ENCODE results near the gene SIVA1. TPM values are rescaled to one million over a fixed set of nuclear protein-coding genes. Genes with fewer than 3 reads are reported as not detected.
"Not testable (repeated sequence)": the region's sequence is repeated elsewhere in the genome, so short reads cannot be mapped to it uniquely, and the experiment has no call there.

Gene SIVA1
- polyA plus RNA-seq, 3 donors: 102 to 193 (median 156) TPM

GRCh38 chr14:104726600-104727451 is 26.1 kb upstream of the SIVA1 start:
- peaks cover 3 to 23% (median 9%) of the 10 kb centered on the region in 3 donors for H3K27me3 Mint-ChIP-seq (ENCODE audit: low read depth in 3 of 3)
- peak overlapping the region in 1 of 7 donors; percentile 15 for H3K27ac Mint-ChIP-seq
- no peak overlapping the region for H3K4me3 Mint-ChIP-seq
- no peaks in the 10 kb centered on the region for H3K79me2 ChIP-seq (ENCODE audit: insufficient read depth, low read length)
- no peaks in the 10 kb centered on the region for H3K36me3 ChIP-seq (replicated peaks in 1 of 2; ENCODE audit: control insufficient read depth in 1 of 2, insufficient read depth in 2 of 2, low read length in 2 of 2)
- intact Hi-C loops (cut with micrococcal nuclease): no loop called here
- no peak overlapping the region for H3K4me3 ChIP-seq (replicated peaks in 1 of 3; ENCODE audit: low read depth in 2 of 3, low read length in 3 of 3)
- no peaks in the 10 kb centered on the region for H4K20me1 ChIP-seq (ENCODE audit: insufficient read depth, low read length)
- TF ChIP-seq, protein P1, sequence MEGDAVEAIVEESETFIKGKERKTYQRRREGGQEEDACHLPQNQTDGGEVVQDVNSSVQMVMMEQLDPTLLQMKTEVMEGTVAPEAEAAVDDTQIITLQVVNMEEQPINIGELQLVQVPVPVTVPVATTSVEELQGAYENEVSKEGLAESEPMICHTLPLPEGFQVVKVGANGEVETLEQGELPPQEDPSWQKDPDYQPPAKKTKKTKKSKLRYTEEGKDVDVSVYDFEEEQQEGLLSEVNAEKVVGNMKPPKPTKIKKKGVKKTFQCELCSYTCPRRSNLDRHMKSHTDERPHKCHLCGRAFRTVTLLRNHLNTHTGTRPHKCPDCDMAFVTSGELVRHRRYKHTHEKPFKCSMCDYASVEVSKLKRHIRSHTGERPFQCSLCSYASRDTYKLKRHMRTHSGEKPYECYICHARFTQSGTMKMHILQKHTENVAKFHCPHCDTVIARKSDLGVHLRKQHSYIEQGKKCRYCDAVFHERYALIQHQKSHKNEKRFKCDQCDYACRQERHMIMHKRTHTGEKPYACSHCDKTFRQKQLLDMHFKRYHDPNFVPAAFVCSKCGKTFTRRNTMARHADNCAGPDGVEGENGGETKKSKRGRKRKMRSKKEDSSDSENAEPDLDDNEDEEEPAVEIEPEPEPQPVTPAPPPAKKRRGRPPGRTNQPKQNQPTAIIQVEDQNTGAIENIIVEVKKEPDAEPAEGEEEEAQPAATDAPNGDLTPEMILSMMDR (IDR thresholded peaks at IDR 0.05): no peak
- H3K4me1 Mint-ChIP-seq: peaks cover 8% of the 10 kb centered on the region
- no peak overlapping the region for H3K9ac ChIP-seq (ENCODE audit: insufficient read depth, low read length, poor library complexity, severe bottlenecking)
- no peak overlapping the region for H3K27ac ChIP-seq (ENCODE audit: low read depth in 1 of 2, low read length in 2 of 2)
- no peak overlapping the region for H2AFZ ChIP-seq (ENCODE audit: insufficient read depth, low read depth, low read length, poor library complexity, severe bottlenecking)
- H3K4me2 ChIP-seq (replicated peaks; ENCODE audit: extremely low read depth, low read length, poor library complexity, severe bottlenecking): no peak overlapping the region
- H3K36me3 Mint-ChIP-seq: no peaks in the 10 kb centered on the region
- peaks cover 14 to 23% of the 10 kb centered on the region in 2 donors for H3K4me1 ChIP-seq (ENCODE audit: control insufficient read depth in 1 of 2, insufficient read depth in 2 of 2, low read length in 2 of 2)
- WGBS (ENCODE audit: insufficient coverage): 80% methylated on average over 20 of the region's 21 CpGs
- no peaks in the 10 kb centered on the region for H3K9me3 Mint-ChIP-seq
- DNase-seq: no peak
- H3K9me3 ChIP-seq (replicated peaks in 1 of 2; ENCODE audit: control insufficient read depth in 1 of 2, insufficient read depth in 1 of 2, low read length in 2 of 2): no peaks in the 10 kb centered on the region
- peaks cover 0 to 8% of the 10 kb centered on the region in 2 donors for H3K27me3 ChIP-seq (ENCODE audit: control insufficient read depth in 2 of 2, insufficient read depth in 2 of 2, low read length in 2 of 2)

DNA sequence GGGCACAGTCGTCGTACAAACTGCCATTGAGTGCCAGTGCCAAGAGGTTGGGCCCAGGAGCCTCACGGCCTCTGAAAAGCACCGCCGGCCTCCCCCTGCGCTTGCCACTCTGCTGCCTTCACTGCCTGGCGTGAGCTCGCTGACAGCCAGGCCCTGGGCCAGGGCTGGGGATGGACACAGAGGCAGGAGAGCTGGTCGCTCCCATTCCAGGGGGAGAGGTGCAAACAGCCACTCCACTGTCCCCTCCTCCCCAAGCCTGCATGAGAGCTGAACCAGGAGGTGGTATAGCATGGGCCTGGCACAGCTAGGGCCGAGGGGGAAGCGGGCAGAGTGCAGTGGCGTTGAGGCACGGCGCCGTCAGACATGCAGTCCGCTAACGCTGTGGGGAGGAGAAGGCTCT is 24.3 kb upstream of the SIVA1 start:
- Mint-ChIP-seq H3K9me3 (no peaks in the 10 kb centered on the region), H3K27ac (no peak overlapping the region), H3K36me3 (no peaks in the 10 kb centered on the region), H3K4me3 (no peak overlapping the region), H3K27me3 (ENCODE audit: low read depth in 3 of 3) (peaks cover 3 to 21% (median 9%) of the 10 kb centered on the region in 3 donors), H3K4me1 (peaks cover 6% of the 10 kb centered on the region)
- H3K36me3 ChIP-seq (replicated peaks in 1 of 2; ENCODE audit: control insufficient read depth in 1 of 2, insufficient read depth in 2 of 2, low read length in 2 of 2): no peaks in the 10 kb centered on the region
- no peak overlapping the region for H3K4me3 ChIP-seq (replicated peaks in 1 of 3; ENCODE audit: low read depth in 2 of 3, low read length in 3 of 3)
- no peak overlapping the region for H2AFZ ChIP-seq (ENCODE audit: insufficient read depth, low read depth, low read length, poor library complexity, severe bottlenecking)
- H3K9ac ChIP-seq (ENCODE audit: insufficient read depth, low read length, poor library complexity, severe bottlenecking): no peak overlapping the region
- H3K79me2 ChIP-seq (ENCODE audit: insufficient read depth, low read length): no peaks in the 10 kb centered on the region
- TF ChIP-seq, protein P1 (IDR thresholded peaks at IDR 0.05): no peak
- no peaks in the 10 kb centered on the region for H4K20me1 ChIP-seq (ENCODE audit: insufficient read depth, low read length)
- intact Hi-C loops (cut with micrococcal nuclease): no loop called here
- peaks cover 0 to 8% of the 10 kb centered on the region in 2 donors for H3K27me3 ChIP-seq (ENCODE audit: control insufficient read depth in 2 of 2, insufficient read depth in 2 of 2, low read length in 2 of 2)
- DNase-seq: no peak
- peaks cover 8 to 12% of the 10 kb centered on the region in 2 donors for H3K4me1 ChIP-seq (ENCODE audit: control insufficient read depth in 1 of 2, insufficient read depth in 2 of 2, low read length in 2 of 2)
- H3K4me2 ChIP-seq (replicated peaks; ENCODE audit: extremely low read depth, low read length, poor library complexity, severe bottlenecking): no peak overlapping the region
- no peak overlapping the region for H3K27ac ChIP-seq (ENCODE audit: low read depth in 1 of 2, low read length in 2 of 2)
- WGBS (ENCODE audit: insufficient coverage): 96% methylated on average over 17 of the region's 17 CpGs
- no peaks in the 10 kb centered on the region for H3K9me3 ChIP-seq (replicated peaks in 1 of 2; ENCODE audit: control insufficient read depth in 1 of 2, insufficient read depth in 1 of 2, low read length in 2 of 2)

GRCh38 chr14:104729176-104729834 is 23.6 kb upstream of the SIVA1 start:
- Mint-ChIP-seq H3K27me3 (ENCODE audit: low read depth in 3 of 3) (peaks cover 3 to 21% (median 9%) of the 10 kb centered on the region in 3 donors), H3K27ac (peak overlapping the region in 1 of 7 donors; percentile 0)
- H2AFZ ChIP-seq (ENCODE audit: insufficient read depth, low read depth, low read length, poor library complexity, severe bottlenecking); H3K27ac ChIP-seq (ENCODE audit: low read depth in 1 of 2, low read length in 2 of 2); H3K4me1 Mint-ChIP-seq; H3K79me2 ChIP-seq (ENCODE audit: insufficient read depth, low read length); H4K20me1 ChIP-seq (ENCODE audit: insufficient read depth, low read length); DNase-seq; H3K4me2 ChIP-seq (replicated peaks; ENCODE audit: extremely low read depth, low read length, poor library complexity, severe bottlenecking); intact Hi-C loops (cut with micrococcal nuclease); H3K4me3 Mint-ChIP-seq; H3K4me1 ChIP-seq (ENCODE audit: control insufficient read depth in 1 of 2, insufficient read depth in 2 of 2, low read length in 2 of 2); H3K36me3 Mint-ChIP-seq; H3K36me3 ChIP-seq (replicated peaks in 1 of 2; ENCODE audit: control insufficient read depth in 1 of 2, insufficient read depth in 2 of 2, low read length in 2 of 2); H3K9ac ChIP-seq (ENCODE audit: insufficient read depth, low read length, poor library complexity, severe bottlenecking); H3K9me3 Mint-ChIP-seq; H3K4me3 ChIP-seq (replicated peaks in 1 of 3; ENCODE audit: low read depth in 2 of 3, low read length in 3 of 3); H3K27me3 ChIP-seq (ENCODE audit: control insufficient read depth in 2 of 2, insufficient read depth in 2 of 2, low read length in 2 of 2); H3K9me3 ChIP-seq (replicated peaks in 1 of 2; ENCODE audit: control insufficient read depth in 1 of 2, insufficient read depth in 1 of 2, low read length in 2 of 2): not testable (repeated sequence)
- 95% methylated on average over 11 of the region's 73 CpGs for WGBS (ENCODE audit: insufficient coverage)

Data from CD14-positive monocyte (primary cell).